Colonic mucosa (tissue), 4 donors: ENCODE data around the gene PPP2CA. TPM values are rescaled to one million over a fixed set of nuclear protein-coding genes. Genes with fewer than 3 reads are reported as not detected.
"Not testable (repeated sequence)": the region's sequence is repeated elsewhere in the genome, so short reads cannot be mapped to it uniquely, and the experiment has no call there.

Experiments used
- DNase-seq: peaks from one replicate; pipeline ENCODE4 v3.0.0-alpha.2; 2020
- H3K27ac ChIP-seq: fragments of 200-600 bp; one replicate; pipeline ENCODE4 v1.8.0; 2021
- H3K27me3 ChIP-seq: fragments of 200-600 bp; one replicate; pipeline ENCODE4 v1.8.0; 2021
- H3K36me3 ChIP-seq: fragments of 200-600 bp; one replicate; pipeline ENCODE4 v1.8.0; 2021
- H3K4me1 ChIP-seq: fragments of 200-600 bp; one replicate; pipeline ENCODE4 v1.8.0; 2021; ENCODE audit warnings: mild to moderate bottlenecking
- H3K4me3 ChIP-seq: fragments of 200-600 bp; one replicate; pipeline ENCODE4 v1.8.0; 2021
- H3K9ac ChIP-seq, 2 donors: one replicate each; pipeline ENCODE4 v1.7.0; 2013; ENCODE audit warnings: control low read depth in 2 of 2, low read depth in 2 of 2, low read length in 2 of 2
- H3K9me3 ChIP-seq: fragments of 200-600 bp; one replicate; pipeline ENCODE4 v1.8.0; 2021
- CTCF ChIP-seq: fragments of 200-600 bp; IDR thresholded peaks from one replicate; pipeline ENCODE4 v1.8.0; 2022; ENCODE audit warnings: antibody characterized with exemption, mild to moderate bottlenecking
- intact Hi-C: fragments of 100-400 bp; cut with DNase I; formaldehyde crosslinking; loops from one replicate; pipeline ENCODE4 v1.14.1; 2022
- total RNA-seq, 2 donors: library from RNA; stranded (reverse); fragmentation: NEBNext Ultra II Directional in 1 of 2; extraction: Animal tissue kit (Norgen Biotek cat#: 25700) in 1 of 2; gene quantifications; one replicate each; pipeline ENCODE4 v1.2.1, GENCODE V29; 2021
- donor health status: healthy.
- donor health status: DM: no; HTN: no; CAD: no.
- donor health status: DM: no; HTN: no; CAD: no.

PPP2CA gene
- total RNA-seq, 2 donors from 2014 or later = 147 to 150 TPM

DNA sequence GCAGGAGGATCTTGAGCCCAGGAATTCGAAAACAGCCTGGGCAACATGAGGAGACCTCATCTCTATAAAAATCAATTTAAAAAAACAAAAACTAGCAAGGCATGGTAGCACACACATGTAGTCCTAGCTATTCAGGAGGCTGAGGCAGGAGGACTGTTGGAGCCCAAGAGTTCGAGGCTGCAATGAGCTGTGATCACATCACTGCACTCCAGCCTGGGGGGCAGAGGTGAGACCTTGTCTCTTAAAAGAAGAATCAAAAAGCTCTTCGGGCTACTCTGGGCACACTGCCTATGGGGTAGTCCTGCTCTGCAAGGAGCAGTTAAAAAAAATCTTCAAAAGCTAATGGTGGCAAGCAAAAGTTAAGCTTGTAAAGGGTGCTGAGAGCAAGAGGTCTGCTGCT lies 72.6 kb downstream of the PPP2CA start:
- Histone ChIP-seq H3K36me3 (peaks cover 8% of the 10 kb centered on the region), H3K4me3 (no peak overlapping the region), H3K4me1 (no peaks in the 10 kb centered on the region), H3K9me3 (no peaks in the 10 kb centered on the region), H3K9ac (no peak overlapping the region), H3K27ac (no peak overlapping the region), H3K27me3 (no peaks in the 10 kb centered on the region)
- TF ChIP-seq CTCF = no peak
- no peak for DNase-seq
- intact Hi-C loops = no loop called here

DNA sequence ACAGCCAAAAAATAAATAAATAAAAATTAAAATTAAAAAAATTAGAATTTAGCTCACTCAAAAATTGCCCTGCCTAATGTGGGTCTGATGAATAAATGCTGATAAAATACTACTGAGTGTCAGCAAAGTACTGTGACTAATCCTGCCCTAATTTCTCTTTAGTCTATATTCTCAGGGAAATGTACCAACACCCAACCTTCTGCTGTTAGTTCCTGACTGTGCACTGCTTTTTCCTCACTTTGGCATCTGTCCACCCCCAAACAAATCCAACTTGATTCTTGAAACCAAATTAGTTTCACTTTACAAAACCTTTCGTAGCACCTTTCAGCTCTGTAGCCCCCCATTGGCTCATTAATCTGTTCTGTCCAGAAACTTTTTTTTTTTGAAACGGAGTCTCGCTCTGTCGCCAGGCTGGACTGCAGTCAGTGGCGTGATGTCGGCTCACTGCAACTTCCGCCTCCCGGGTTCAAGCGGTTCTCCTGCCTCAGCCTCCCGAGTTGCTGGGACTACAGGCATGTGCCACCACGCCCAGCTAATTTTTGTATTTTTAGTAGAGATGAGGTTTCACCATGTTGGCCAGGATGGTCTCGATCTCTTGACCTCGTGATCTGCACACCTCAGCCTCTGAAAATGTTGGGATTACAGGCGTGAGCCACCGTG lies 73.6 kb downstream of the PPP2CA start:
- H3K27me3 ChIP-seq, H3K4me3 ChIP-seq, DNase-seq, intact Hi-C loops, H3K27ac ChIP-seq, H3K9me3 ChIP-seq, H3K4me1 ChIP-seq, H3K9ac ChIP-seq, H3K36me3 ChIP-seq: not testable (repeated sequence)

- Histone ChIP-seq H3K9me3 (no peaks in the 10 kb centered on the region), H3K27me3 (no peaks in the 10 kb centered on the region), H3K9ac (no peak overlapping the region), H3K4me1 (no peaks in the 10 kb centered on the region), H3K27ac (no peak overlapping the region), H3K4me3 (no peak overlapping the region), H3K36me3 (peaks cover 3% of the 10 kb centered on the region)
- intact Hi-C loops = no loop called here
- DNase-seq = no peak
- TF ChIP-seq CTCF = no peak
Measured at GRCh38 chr5:134151723-134152122, 74.2 kb downstream of the PPP2CA start.

GRCh38 chr5:134149571-134150303 lies 76.1 kb downstream of the PPP2CA start:
- Histone ChIP-seq H3K4me3 (no peak overlapping the region), H3K36me3 (peaks cover 3% of the 10 kb centered on the region), H3K9me3 (no peaks in the 10 kb centered on the region), H3K9ac (no peak overlapping the region), H3K27ac (no peak overlapping the region), H3K4me1 (no peaks in the 10 kb centered on the region), H3K27me3 (no peaks in the 10 kb centered on the region)
- intact Hi-C loops = no loop called here
- DNase-seq = no peak
- TF ChIP-seq CTCF = no peak

DNA sequence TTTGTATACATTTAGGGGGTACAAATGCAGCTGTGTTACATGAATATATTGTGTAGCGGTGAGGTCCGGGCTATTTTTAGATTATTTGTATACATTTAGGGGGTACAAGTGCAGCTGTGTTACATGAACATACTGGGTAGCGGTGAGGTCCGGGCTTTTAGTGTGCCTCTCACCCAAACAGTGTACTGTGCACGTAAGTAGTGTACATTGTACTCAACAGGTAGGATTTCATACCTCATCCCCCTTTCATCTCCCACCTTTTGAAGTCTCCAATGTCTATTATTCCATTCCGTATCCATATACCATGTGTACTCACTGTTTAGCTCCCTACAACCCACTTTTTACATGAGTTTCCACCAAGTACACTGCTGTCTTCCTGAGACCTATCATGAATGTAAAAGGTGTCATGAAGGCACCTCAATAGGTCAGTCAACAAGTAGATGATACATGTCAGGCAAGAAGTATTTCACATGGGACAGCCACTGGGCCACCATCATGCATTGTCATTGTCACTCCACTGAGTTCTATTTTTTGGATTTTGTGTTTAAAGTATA lies 76.8 kb downstream of the PPP2CA start:
- no peaks in the 10 kb centered on the region for H3K9me3 ChIP-seq
- no peak overlapping the region for H3K27ac ChIP-seq
- H3K36me3 ChIP-seq = peaks cover 3% of the 10 kb centered on the region
- intact Hi-C loops = no loop called here
- no peak overlapping the region for H3K9ac ChIP-seq
- no peaks in the 10 kb centered on the region for H3K27me3 ChIP-seq
- TF ChIP-seq CTCF = no peak
- DNase-seq = no peak
- no peak overlapping the region for H3K4me3 ChIP-seq
- no peaks in the 10 kb centered on the region for H3K4me1 ChIP-seq

DNA sequence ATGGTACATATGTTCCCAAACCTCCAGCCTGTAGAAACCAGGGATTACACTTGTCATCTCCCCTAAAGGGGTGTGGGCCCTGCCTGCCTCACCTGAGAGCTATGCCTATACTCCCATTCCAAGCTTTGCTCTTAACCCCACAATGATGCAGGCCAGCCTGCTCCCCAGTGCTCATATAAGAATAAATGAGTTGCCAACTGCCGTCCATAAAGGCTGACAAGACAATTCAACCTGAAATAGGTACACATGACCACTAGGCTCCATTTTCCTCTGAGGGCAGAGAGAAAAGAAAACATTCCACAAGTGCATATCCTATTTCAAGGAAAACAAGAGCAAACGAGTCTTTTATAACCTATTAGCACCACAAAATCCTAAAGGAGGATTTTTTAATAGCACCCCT lies 77.6 kb downstream of the PPP2CA start:
- no peak overlapping the region for H3K9ac ChIP-seq
- peaks cover 3% of the 10 kb centered on the region for H3K36me3 ChIP-seq
- no peaks in the 10 kb centered on the region for H3K27me3 ChIP-seq
- H3K27ac ChIP-seq = no peak overlapping the region
- intact Hi-C loops = no loop called here
- H3K9me3 ChIP-seq = no peaks in the 10 kb centered on the region
- TF ChIP-seq CTCF = no peak
- no peaks in the 10 kb centered on the region for H3K4me1 ChIP-seq
- no peak for DNase-seq
- no peak overlapping the region for H3K4me3 ChIP-seq
